NCI-H2196 treated with DMSO at 0.1 percent for 48 hours (cell line): ENCODE measurements around the gene ALG1.
"Not testable (repeated sequence)": the region's sequence is repeated elsewhere in the genome, so short reads cannot be mapped to it uniquely, and the experiment has no call there.

Source experiments
- DNase-seq: peaks from one replicate; lab custom pipeline; 2025; ENCODE audit not compliant: unreplicated experiment; lab: John Stamatoyannopoulos, UW

Gene ALG1

DNA sequence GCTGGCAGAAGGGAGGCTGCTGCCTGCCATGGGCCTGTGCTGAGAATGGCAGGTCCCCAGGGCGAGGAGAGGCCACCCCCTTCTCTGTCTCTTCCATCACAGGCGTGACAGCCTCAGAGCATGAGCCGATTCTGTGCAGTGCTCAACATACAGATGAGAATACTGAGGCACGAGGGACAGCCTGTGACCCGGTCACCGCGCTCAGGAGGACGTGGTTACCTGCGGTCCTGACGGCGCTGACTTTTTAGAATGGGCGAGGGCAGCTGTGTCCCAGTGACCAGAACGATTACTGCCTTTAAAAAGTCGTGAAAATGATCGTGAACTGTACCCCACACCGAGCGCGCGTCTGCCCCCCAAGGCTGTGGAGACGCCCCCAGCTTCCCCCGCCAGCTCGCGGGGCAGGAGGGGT, 25.4 kb downstream of the ALG1 start:
- DNase-seq, result not testable (repeated sequence)

DNA sequence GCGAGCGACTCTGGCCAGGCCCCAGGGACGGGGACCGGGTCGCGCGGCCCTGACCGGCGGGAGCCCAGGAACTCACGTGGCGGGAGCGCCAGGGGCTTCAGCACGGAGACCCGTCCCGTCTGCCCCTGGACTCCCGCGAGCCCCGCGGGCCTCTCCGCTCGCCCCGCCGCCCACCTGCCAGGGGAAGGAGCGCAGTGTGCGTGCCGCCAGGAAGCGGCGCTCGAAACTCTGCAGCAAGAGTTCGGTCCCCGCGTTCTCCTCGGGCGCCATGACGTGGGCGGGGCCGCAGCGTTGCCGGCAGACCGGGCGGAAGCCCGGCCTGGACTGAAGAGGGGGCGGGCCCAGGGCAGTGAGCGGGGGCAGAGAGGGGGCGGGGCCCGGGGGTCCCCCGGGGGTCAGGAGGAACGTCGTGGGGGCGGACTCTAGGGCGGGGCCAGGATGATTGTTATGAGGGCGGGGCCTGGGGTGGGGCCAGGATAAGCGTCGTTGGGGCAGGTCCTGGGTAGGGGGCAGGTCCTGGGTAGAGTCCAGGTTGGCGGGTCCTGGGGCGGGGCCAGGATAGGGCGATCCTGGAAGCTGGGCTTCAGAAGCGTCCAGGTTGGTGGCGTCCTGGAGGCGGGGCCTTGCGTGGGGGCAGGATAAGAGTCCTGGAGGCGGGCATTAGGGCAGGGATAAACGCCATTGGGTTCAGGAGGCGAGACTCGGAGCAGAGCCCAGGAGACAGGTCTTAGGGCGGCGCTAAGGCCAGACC, 26.0 kb downstream of the ALG1 start, which contains the start of gene EEF2KMT:
EEF2KMT (minus strand) TSS at position 326 of the 751 bp plus-strand sequence; CDS start at position 270, 56 bp downstream.
- peak; percentile 97 for DNase-seq

DNA sequence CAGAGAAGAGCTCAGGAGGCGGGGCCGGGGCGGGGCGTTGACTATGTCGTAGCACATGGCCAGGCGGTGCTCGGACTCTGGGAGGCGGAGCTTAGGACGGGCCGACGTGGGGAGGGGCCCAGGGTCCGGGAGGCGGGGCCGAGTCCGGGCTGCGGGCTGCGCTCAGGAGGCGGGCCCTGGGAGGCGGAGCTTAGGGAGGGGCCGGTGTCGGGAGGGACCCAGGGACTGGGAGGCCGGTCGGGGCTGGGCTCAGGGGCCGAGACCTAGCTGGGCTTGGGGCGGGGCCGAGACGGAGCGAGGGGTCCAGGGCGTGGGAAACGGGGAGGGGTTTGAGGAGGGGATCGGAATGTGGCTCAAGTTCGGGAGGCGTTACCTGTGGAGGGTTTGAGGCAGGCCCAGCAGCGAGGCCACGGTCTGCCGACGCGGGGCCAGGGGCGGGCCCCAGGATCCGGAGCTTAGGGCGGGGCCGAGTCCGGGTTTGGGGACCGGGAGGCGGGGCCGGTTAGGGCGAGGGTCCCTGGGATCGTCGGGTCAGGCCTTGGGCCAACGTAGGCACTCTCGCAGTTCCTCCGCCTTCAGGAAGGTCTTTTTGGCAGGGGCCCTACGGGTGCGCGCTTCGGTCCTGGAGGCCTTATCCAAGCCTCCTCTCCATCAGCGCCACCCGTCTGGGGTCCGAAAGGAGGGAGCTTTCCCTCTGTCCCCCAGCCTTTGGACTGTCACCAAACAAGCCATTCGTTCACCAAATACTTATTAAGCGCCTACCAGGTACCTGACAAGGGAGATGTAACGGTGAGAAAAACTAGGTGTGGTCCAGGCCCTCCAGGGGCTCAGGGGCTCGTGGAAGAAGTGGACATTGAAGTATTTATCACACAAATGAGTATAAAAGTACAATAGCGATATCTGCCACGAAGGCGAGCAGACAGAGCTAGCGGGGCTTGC, 26.8 kb downstream of the ALG1 start:
- DNase-seq, result not testable (repeated sequence)

DNA sequence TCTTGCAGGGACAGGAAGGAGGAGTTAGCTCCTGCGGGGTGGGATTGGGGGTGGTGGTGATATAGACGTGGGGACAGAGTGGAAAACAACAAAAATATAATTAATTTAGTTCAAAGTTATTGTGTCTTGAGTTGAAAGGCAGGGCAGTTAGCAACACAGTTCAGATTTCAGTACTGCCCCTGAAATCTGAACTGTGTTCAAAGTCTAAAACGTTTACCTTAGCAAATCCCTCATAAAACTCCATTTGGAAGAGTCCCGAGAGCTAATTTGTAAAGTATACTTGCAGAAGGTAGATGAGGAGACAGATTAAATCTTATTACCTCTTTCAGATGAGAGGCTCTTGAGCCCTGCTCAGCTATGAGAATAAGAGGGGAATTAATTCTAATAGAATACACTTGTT, 27.5 kb downstream of the ALG1 start:
- not testable (repeated sequence) for DNase-seq

GRCh38 chr16:5103296-5104032, 31.8 kb downstream of the ALG1 start:
- DNase-seq, result not testable (repeated sequence)

GRCh38 chr16:5105039-5105438, 33.4 kb downstream of the ALG1 start:
- DNase-seq, result not testable (repeated sequence)

GRCh38 chr16:5108505-5109158, 37.0 kb downstream of the ALG1 start:
- no peak for DNase-seq

DNA sequence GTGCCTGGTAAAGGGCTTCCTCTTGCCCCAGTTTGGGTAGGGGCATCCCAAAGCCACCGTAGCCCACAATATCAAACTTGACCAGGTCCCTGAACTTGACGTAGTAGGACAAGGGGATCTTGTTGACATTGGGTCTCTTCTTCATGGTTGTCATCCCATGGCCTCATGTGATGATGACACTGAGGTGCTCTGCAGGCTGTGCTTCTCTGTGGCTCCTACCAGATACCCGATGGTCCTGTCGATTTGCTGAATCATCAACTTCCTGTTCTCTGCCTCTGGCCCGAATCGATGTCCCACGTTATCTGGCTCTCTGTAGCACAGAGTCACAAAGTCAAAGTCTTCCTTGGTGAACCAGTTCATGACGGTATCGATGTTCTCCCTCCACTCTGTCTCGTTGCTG, 39.3 kb downstream of the ALG1 start:
- DNase-seq, result not testable (repeated sequence)

GRCh38 chr16:5116780-5117295, 45.2 kb downstream of the ALG1 start:
- not testable (repeated sequence) for DNase-seq

DNA sequence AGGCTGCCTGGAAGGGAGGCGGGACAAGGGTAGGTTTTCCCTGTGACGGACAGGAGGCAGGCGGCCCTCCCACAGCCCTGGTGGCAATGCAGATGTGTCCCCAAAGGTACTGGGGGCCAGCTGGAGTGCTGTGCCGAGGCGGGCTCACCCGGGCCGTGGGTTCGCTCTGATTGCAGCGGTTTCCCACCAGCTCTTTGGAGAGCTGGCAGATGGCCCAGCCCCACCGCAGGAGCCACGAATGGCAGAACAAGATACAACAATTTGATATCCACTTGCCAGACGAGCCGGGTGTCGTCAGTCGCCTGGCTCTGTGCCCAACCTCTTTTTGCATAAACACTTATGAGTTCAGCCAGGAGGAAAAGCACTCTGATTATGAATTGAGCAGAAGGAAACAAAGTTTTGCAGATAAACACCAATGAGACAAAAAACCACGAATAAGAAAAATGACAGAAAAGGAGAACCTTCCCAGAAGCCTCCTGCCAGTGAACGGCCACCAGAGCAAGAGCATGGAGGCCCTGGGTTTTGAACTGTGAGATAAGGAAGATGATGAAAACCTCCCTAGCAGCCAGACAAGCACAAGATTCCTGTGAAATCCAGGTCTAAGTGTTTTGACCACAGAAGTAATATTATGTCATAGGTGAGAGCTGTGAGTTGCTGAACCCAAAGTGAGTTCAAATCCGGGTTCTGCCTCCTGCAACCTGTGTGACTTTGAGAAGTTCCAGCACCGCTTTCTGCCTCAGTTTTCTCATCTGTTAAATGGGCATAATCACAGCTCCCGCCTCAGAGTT, 45.9 kb downstream of the ALG1 start:
- peak; percentile 26 for DNase-seq

DNA sequence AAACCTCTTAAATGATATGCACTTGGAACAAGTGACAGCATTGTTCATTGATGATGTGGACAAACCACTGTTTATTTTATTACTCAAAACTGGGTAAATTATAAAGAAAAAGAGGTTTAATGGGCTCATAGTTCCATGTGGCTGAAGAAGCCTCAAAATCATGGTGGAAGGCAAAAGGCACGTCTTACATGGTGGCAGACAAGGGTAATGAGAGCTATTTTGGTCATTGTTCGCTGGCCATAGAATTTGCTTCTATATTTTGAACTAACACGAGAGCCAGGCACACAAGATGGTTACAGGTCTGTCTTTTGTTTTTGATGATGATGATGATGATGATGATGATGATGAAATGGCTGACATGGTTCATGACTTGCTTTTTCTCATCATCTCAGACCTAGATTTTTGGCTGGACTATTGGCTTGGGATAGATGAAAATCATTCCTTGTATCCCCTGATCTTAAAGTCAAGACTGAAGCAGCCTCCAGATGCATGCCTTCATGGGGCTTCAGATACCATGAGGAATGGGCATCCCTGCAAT, 59.9 kb downstream of the ALG1 start:
- not testable (repeated sequence) for DNase-seq

GRCh38 chr16:5132915-5133600, 61.4 kb downstream of the ALG1 start:
- not testable (repeated sequence) for DNase-seq

- DNase-seq, result not testable (repeated sequence)
These were observed 63.3 kb downstream of the ALG1 start for GRCh38 chr16:5134739-5135452.
